ACC112 (cell line): ENCODE data around the gene MAP3K2.

Experiments
- H2AFZ ChIP-seq: fragments of 200-600 bp; sonication (generic); one replicate; pipeline ENCODE4 v1.6.0; 2017; ENCODE audit warnings: antibody characterized with exemption, low read length; ENCODE audit not compliant: unreplicated experiment
- H3K27ac ChIP-seq: fragments of 200-600 bp; sonication (generic); 2 replicates; pipeline ENCODE4 v1.5.1; 2014; ENCODE audit warnings: low read depth, mild to moderate bottlenecking, antibody characterized with exemption, low read length, moderate library complexity
- H3K27me3 ChIP-seq: fragments of 200-600 bp; sonication (generic); 2 replicates; pipeline ENCODE4 v1.6.1; 2014; ENCODE audit warnings: mild to moderate bottlenecking, antibody characterized with exemption, low read length, moderate library complexity, mixed read lengths; ENCODE audit not compliant: insufficient read depth
- H3K36me3 ChIP-seq: fragments of 200-600 bp; sonication (generic); 2 replicates; pipeline ENCODE4 v1.6.1; 2016; ENCODE audit warnings: mild to moderate bottlenecking, antibody characterized with exemption, low read length, moderate library complexity, mixed read lengths; ENCODE audit not compliant: insufficient read depth
- H3K4me1 ChIP-seq: fragments of 200-600 bp; sonication (generic); one replicate; pipeline ENCODE4 v1.6.1; 2016; ENCODE audit warnings: low read length, mixed read lengths; ENCODE audit not compliant: insufficient read depth, unreplicated experiment, control insufficient read depth
- H3K4me3 ChIP-seq: fragments of 200-600 bp; sonication (generic); 2 replicates; pipeline ENCODE4 v1.5.1; 2014; ENCODE audit warnings: mild to moderate bottlenecking, low read depth, low read length
- H3K79me2 ChIP-seq: fragments of 200-600 bp; sonication (generic); one replicate; pipeline ENCODE4 v1.6.0; 2016; ENCODE audit warnings: low read length; ENCODE audit not compliant: control insufficient read depth, unreplicated experiment, insufficient read depth

The MAP3K2 gene

DNA sequence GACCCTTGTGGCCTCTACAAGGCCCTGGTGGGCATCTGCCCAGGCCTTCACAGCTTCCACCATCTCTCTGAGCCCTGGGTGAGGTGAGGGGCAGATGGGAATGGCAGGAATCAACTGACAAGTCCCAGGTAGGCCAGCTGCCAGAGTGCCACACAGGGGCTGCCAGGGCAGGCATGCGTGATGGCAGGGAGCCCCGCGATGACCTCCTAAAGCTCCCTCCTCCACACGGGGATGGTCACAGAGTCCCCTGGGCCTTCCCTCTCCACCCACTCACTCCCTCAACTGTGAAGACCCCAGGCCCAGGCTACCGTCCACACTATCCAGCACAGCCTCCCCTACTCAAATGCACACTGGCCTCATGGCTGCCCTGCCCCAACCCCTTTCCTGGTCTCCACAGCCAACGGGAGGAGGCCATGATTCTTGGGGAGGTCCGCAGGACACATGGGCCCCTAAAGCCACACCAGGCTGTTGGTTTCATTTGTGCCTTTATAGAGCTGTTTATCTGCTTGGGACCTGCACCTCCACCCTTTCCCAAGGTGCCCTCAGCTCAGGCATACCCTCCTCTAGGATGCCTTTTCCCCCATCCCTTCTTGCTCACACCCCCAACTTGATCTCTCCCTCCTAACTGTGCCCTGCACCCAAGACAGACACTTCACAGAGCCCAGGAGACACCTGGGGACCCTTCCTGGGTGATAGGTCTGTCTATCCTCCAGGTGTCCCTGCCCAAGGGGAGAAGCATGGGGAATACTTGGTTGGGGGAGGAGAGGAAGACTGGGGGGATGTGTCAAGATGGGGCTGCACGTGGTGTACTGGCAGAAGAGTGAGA, 32.5 kb upstream of the MAP3K2 start:
- H3K4me1 ChIP-seq = peaks cover under 1% of the 10 kb centered on the region
- H2AFZ ChIP-seq = no peak overlapping the region
- H3K79me2 ChIP-seq = no peaks in the 10 kb centered on the region
- peaks cover 16% of the 10 kb centered on the region for H3K27me3 ChIP-seq
- no peak overlapping the region for H3K4me3 ChIP-seq
- H3K27ac ChIP-seq = no peak overlapping the region
- H3K36me3 ChIP-seq = no peaks in the 10 kb centered on the region

DNA sequence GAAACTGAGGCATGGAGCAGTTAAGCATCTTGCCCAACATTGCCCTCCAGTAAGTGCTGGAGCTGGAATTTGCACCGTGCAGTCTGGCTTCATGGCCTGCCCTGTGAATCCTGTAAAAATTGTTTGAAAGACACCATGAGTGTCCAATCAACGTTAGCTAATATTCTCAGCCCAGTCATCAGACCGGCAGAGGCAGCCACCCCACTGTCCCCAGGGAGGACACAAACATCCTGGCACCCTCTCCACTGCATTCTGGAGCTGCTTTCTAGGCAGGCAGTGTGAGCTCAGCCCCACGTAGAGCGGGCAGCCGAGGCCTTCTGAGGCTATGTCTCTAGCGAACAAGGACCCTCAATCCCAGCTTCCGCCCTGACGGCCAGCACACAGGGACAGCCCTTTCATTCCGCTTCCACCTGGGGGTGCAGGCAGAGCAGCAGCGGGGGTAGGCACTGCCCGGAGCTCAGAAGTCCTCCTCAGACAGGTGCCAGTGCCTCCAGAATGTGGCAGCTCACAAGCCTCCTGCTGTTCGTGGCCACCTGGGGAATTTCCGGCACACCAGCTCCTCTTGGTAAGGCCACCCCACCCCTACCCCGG, 31.8 kb upstream of the MAP3K2 start:
- Histone ChIP-seq H3K27me3 (peaks cover 16% of the 10 kb centered on the region), H3K4me1 (peaks cover 8% of the 10 kb centered on the region), H3K27ac (no peak overlapping the region), H3K36me3 (no peaks in the 10 kb centered on the region), H3K4me3 (no peak overlapping the region), H2AFZ (no peak overlapping the region), H3K79me2 (no peaks in the 10 kb centered on the region)

DNA sequence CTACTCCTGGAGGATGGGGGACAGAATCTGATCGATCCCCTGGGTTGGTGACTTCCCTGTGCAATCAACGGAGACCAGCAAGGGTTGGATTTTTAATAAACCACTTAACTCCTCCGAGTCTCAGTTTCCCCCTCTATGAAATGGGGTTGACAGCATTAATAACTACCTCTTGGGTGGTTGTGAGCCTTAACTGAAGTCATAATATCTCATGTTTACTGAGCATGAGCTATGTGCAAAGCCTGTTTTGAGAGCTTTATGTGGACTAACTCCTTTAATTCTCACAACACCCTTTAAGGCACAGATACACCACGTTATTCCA, 31.3 kb upstream of the MAP3K2 start:
- Histone ChIP-seq H2AFZ (no peak overlapping the region), H3K27me3 (peaks cover 16% of the 10 kb centered on the region), H3K4me1 (peaks cover 12% of the 10 kb centered on the region), H3K4me3 (no peak overlapping the region), H3K36me3 (no peaks in the 10 kb centered on the region), H3K79me2 (no peaks in the 10 kb centered on the region), H3K27ac (no peak overlapping the region)

DNA sequence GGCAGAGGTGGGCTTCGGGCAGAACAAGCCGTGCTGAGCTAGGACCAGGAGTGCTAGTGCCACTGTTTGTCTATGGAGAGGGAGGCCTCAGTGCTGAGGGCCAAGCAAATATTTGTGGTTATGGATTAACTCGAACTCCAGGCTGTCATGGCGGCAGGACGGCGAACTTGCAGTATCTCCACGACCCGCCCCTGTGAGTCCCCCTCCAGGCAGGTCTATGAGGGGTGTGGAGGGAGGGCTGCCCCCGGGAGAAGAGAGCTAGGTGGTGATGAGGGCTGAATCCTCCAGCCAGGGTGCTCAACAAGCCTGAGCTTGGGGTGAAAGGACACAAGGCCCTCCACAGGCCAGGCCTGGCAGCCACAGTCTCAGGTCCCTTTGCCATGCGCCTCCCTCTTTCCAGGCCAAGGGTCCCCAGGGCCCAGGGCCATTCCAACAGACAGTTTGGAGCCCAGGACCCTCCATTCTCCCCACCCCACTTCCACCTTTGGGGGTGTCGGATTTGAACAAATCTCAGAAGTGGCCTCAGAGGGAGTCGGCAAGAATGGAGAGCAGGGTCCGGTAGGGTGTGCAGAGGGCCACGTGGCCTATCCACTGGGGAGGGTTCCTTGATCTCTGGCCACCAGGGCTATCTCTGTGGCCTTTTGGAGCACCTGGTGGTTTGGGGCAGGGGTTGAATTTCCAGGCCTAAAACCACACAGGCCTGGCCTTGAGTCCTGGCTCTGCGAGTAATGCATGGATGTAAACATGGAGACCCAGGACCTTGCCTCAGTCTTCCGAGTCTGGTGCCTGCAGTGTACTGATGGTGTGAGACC, 30.7 kb upstream of the MAP3K2 start, which contains the start of gene PROC:
Gene PROC (plus strand): TSS at position 128 of the 812 bp plus-strand sequence. CDS start 1,516 bp downstream, outside the sequence.
- H2AFZ ChIP-seq = no peak within 1 kb of the TSS
- H3K4me3 ChIP-seq = no peak within 1 kb of the TSS
- H3K79me2 ChIP-seq = no peaks in the 10 kb centered on the region
- H3K27ac ChIP-seq = no peak within 1 kb of the TSS
- no peaks in the 10 kb centered on the region for H3K36me3 ChIP-seq
- peaks cover 15% of the 10 kb centered on the region for H3K27me3 ChIP-seq
- H3K4me1 ChIP-seq = peaks cover 18% of the 10 kb centered on the region

DNA sequence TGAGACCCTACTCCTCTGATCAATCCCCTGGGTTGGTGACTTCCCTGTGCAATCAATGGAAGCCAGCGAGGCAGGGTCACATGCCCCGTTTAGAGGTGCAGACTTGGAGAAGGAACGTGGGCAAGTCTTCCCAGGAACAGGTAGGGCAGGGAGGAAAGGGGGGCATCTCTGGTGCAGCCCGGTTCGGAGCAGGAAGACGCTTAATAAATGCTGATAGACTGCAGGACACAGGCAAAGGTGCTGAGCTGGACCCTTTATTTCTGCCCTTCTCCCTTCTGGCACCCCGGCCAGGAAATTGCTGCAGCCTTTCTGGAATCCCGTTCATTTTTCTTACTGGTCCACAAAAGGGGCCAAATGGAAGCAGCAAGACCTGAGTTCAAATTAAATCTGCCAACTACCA, 29.6 kb upstream of the MAP3K2 start:
- peaks cover 4% of the 10 kb centered on the region for H3K27me3 ChIP-seq
- H3K27ac ChIP-seq = no peak overlapping the region
- peaks cover 3% of the 10 kb centered on the region; the same call in 1 of the 2 replicates for H3K36me3 ChIP-seq
- no peak overlapping the region for H2AFZ ChIP-seq
- H3K79me2 ChIP-seq = no peaks in the 10 kb centered on the region
- no peak overlapping the region for H3K4me3 ChIP-seq
- peaks cover 23% of the 10 kb centered on the region for H3K4me1 ChIP-seq

DNA sequence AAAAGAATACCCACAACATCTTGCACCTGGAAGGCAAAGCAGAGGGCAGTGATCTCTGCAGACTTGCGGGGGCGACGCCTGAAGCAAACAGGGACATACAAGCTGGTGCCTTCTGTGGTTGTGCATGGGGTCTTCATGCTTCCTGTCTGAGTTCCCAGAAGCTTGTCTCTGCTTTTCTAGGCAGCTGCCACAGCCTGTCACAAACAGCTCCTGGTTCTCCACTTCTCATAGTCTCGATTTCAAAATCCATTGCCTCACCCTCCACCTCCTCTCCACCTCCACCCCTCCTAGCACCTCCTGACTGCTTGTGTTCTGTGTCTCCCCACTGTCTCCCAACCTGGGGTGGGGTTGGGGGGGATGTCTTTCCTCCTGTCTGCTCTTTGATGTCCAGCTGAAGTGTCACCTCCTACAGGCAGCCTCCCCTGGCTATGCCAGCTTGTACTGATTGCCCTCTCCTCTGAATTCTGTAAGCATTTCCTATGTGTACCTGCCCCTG, 28.8 kb upstream of the MAP3K2 start:
- Histone ChIP-seq H3K4me3 (no peak overlapping the region), H3K4me1 (peaks cover 32% of the 10 kb centered on the region), H2AFZ (no peak overlapping the region)

DNA sequence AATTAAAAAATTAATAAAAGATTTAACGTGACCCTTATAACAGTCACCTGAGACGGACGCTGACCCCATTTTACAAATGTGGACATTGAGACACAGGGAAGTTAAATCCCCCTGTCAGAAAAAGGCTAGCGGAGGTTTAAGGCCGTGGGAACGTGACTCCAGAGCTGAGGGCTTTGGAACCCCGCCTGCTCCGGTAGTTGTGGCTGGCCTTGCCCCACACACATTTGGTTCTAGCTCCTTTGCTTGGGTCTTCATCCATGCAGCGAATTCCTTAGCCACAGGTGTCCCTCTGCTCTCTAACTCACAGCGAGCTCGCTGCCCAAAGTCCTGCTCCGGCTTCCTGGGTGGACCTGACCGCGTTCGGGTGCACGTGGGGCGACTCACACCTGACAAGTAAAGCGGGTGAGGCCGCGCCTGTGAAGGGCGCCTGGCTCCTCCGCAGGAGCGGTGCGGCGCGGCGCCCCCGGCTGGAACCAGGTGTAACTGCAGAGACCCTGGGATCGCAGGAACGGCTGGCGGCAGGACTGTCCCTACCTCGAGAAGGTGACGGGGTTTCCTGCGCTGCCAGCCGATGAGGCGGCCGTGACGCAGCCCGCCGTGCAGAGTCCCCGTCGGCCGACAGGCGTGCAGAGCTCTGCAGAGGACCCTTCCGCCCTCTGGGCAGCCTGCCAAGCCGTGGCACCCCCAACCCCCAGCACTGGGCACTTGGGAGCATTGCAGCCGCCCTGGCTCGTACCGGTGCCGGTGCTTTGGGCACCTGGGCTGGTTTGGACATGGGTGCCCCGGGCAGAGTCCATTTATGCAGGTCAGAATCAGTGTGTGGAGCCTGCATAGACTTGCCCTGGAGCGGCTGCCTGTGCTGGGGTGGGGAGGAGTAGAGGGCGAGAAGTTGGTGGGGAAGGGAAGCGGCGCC, 28.1 kb upstream of the MAP3K2 start:
- no peak overlapping the region for H3K4me3 ChIP-seq
- peaks cover 35% of the 10 kb centered on the region for H3K4me1 ChIP-seq
- no peak overlapping the region for H3K27ac ChIP-seq
- no peaks in the 10 kb centered on the region for H3K27me3 ChIP-seq
- H3K36me3 ChIP-seq = peaks cover 3% of the 10 kb centered on the region; the same call in 1 of the 2 replicates
- H2AFZ ChIP-seq = no peak overlapping the region
- H3K79me2 ChIP-seq = no peaks in the 10 kb centered on the region

More for the DNA sequence above, 28.8 kb upstream of the MAP3K2 start:
- no peaks in the 10 kb centered on the region for H3K79me2 ChIP-seq
- no peaks in the 10 kb centered on the region for H3K27me3 ChIP-seq
- no peak overlapping the region for H3K27ac ChIP-seq
- peaks cover 3% of the 10 kb centered on the region; the same call in 1 of the 2 replicates for H3K36me3 ChIP-seq

DNA sequence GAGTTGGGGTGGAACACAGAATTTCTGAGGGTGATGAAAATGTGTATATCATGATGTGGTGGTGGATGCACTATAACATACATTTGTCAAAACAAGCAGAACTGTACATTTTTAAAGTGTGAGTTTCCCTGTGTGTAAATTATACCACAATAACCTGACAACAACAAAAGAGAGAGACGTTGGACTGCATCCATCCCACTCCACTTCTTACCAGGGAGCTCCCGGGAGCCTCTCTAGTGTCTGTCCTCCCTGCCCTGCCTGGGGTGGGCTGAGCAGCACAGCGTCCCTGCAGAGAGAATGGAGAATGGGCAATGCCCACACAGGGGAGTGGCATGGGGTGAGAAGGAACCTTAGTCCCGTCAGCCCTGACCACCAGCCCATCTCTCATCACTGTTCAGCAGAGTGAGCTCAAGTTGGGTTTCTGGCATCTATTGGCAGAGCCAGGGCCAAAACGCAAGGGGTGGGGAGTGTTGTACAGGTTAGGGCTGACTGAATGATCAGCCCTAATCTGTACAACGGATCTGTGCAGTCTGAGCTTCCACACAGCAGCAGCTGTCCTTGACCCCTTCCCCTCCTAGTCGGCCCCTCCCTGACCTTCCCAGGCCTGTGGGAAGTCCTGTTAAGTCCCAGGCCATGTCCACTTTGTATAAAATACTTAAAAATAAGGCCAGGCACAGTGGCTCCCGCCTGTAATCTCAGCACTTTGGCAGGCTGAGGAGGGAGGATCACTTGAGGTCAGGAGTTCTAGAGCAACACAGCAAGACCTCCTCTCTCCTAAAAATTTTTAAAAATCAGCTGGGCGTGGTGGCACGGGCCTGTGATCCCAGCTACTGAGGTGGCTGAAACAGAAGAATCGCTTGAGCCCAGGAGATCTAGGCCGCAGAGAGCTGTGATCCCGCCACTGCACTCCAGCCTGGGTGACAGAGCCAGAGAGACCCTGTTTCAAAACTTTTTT, 27.1 kb upstream of the MAP3K2 start:
- no peak overlapping the region for H3K4me3 ChIP-seq
- peak overlapping the region; percentile 66 for H3K27ac ChIP-seq
- H3K4me1 ChIP-seq = peaks cover 43% of the 10 kb centered on the region
- no peaks in the 10 kb centered on the region for H3K79me2 ChIP-seq
- no peaks in the 10 kb centered on the region for H3K27me3 ChIP-seq
- peaks cover 3% of the 10 kb centered on the region; the same call in 1 of the 2 replicates for H3K36me3 ChIP-seq
- H2AFZ ChIP-seq = no peak overlapping the region
